Measurements from ENCODE around the gene AWAT1.

DNA sequence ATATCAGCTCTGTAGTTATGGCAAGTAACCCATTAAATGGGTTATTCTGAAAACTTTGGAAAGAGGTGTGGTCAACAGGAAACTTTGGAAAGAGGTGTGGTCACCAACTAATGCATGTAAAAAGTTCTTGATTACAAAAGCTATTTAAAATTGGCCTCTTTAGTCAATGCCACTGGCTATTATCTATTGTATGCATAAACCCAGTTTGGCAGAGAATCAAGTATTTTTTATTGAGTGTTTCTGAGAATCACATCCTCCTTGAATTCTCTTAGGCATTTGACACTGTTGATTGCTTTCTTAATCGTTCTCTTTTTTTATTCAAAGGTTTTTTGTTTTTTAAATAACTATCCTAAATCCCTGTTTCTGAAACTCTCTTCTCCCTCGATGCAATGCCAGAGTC, 18.0 kb downstream of the AWAT1 start:
- TF ChIP-seq POLR2A (IDR thresholded peaks at IDR 0.05) (no peak), CTCF (IDR thresholded peaks at IDR 0.05) (no peak)

All from heart left ventricle (tissue), 13 donors.